ENCODE results near the gene TTC17.

GRCh38 chr11:43434893-43435292, 76.2 kb downstream of the TTC17 start:
- TF ChIP-seq USF2 (IDR thresholded peaks at IDR 0.05; ENCODE audit: low read depth, low read length) (no peak), CEBPB (IDR thresholded peaks at IDR 0.05; ENCODE audit: low read depth, low read length) (no peak), CTCF (conservative IDR thresholded peaks at IDR 0.05; ENCODE audit: low read depth, low read length) (no peak), BHLHE40 (IDR thresholded peaks at IDR 0.05; ENCODE audit: low read depth, low read length) (no peak)
